A549 (cell line): ENCODE data around the gene HOXC12. TPM values are rescaled to one million over a fixed set of nuclear protein-coding genes. Genes with fewer than 3 reads are reported as not detected.
A peak's percentile ranks its signal among the peaks of the same experiment; 100 is the strongest.

Source experiments
- ATAC-seq, 2 experiments: fragments of 200-7000 bp in 1 of 2; fragments of >200 bp in 1 of 2; cut with Nextera tagmentation in 1 of 2; cut with Tn5 transposase in 1 of 2; 3 replicates each; pipeline versions ENCODE4 v1.8.0 to v1.9.1; 2018 to 2020; ENCODE audit warnings: mild to moderate bottlenecking in 1 of 2, moderate library complexity in 1 of 2
- CTCF ChIA-PET: fragments of 300-600 bp; sonication (Branson Sonifier 250); formaldehyde crosslinking; extraction: SDS; loops from one replicate; lab custom pipeline; 2021; ENCODE audit warnings: antibody characterized with exemption, inconsistent platforms; lab: Yijun Ruan, JAX
- POLR2A ChIA-PET: fragments of 350-600 bp; formaldehyde crosslinking; extraction: SDS; loops from one replicate; lab custom pipeline; 2021; ENCODE audit warnings: antibody characterized with exemption, inconsistent platforms; lab: Yijun Ruan, JAX
- DNase-seq, 2 experiments: peaks; one replicate each; pipeline versions ENCODE4 v3.0.0 to v3.0.0-alpha.2; 2011 to 2016; ENCODE audit warnings: low read depth in 1 of 2, low spot score in 1 of 2
- FAIRE-seq: peaks from 2 replicates; lab custom pipeline; 2011; peaks lifted over from hg19 to GRCh38; lab: Jason Lieb, UNC
- H3K27ac ChIP-seq, 2 experiments: fragments of >200 bp; sonication (Bioruptor Twin); formaldehyde crosslinking; 3 replicates each; pipeline ENCODE4 v1.5.1; 2016 to 2017
- H3K4me1 ChIP-seq: fragments of >200 bp; sonication (Bioruptor Twin); formaldehyde crosslinking; 3 replicates; pipeline ENCODE4 v1.6.1; 2016
- H3K4me2 ChIP-seq: fragments of >200 bp; sonication (Bioruptor Twin); formaldehyde crosslinking; 3 replicates; pipeline ENCODE4 v1.6.1; 2016
- H3K4me3 ChIP-seq: fragments of >200 bp; sonication (Bioruptor Twin); formaldehyde crosslinking; 3 replicates; pipeline ENCODE4 v1.5.1; 2016
- H3K9me3 ChIP-seq: fragments of >200 bp; sonication (Bioruptor Twin); formaldehyde crosslinking; 3 replicates; pipeline ENCODE4 v1.6.1; 2016
- ATOH8 ChIP-seq: fragments of 250-450 bp; sonication (Bioruptor Pico); IDR thresholded peaks from 2 replicates; pipeline ENCODE4 v1.5.0; 2020; ENCODE audit warnings: low read depth, mild to moderate bottlenecking, moderate library complexity
- BCL3 ChIP-seq: fragments of >200 bp; sonication (Bioruptor Twin); formaldehyde crosslinking; IDR thresholded peaks from 3 replicates; pipeline ENCODE4 v1.6.1; 2016
- CBX2 ChIP-seq: fragments of 200-600 bp; sonication (generic); IDR thresholded peaks from 2 replicates; pipeline ENCODE4 v1.6.1; 2016; ENCODE audit warnings: low read depth, mild to moderate bottlenecking, borderline replicate concordance
- CHD2 ChIP-seq: fragments of 150-350 bp; IDR thresholded peaks from 2 replicates; pipeline ENCODE4 v1.6.1; 2014; ENCODE audit warnings: low read length; ENCODE audit not compliant: partially characterized antibody
- CTCF ChIP-seq: fragments of >200 bp; sonication (Bioruptor Twin); formaldehyde crosslinking; IDR thresholded peaks from 3 replicates; pipeline ENCODE4 v1.5.1; 2016
- E2F6 ChIP-seq: IDR thresholded peaks from 2 replicates; pipeline ENCODE4 v1.6.1; 2012; ENCODE audit warnings: low read depth, borderline replicate concordance
- EHF ChIP-seq: fragments of 250-450 bp; sonication (Bioruptor Pico); IDR thresholded peaks from 2 replicates; pipeline ENCODE4 v1.5.0; 2020; ENCODE audit warnings: mild to moderate bottlenecking
- EHMT2 ChIP-seq: fragments of 200-600 bp; sonication (generic); IDR thresholded peaks from 2 replicates; pipeline ENCODE4 v1.6.1; 2016; ENCODE audit warnings: antibody characterized with exemption, low read depth, mild to moderate bottlenecking, moderate library complexity
- FOSL2 ChIP-seq, 2 experiments: fragments of 450-650 bp in 1 of 2; fragments of >200 bp in 1 of 2; sonication (Bioruptor Twin) in 1 of 2; formaldehyde crosslinking; IDR thresholded peaks; 2 replicates each; pipeline versions ENCODE4 v1.5.0 to v1.6.1; 2016 to 2020; ENCODE audit warnings: mild to moderate bottlenecking in 1 of 2, moderate library complexity in 1 of 2
- GATA3 ChIP-seq: IDR thresholded peaks from 2 replicates; pipeline ENCODE4 v1.6.1; 2012; ENCODE audit warnings: borderline replicate concordance
- HES2 ChIP-seq: fragments of >200 bp; sonication (Bioruptor Twin); formaldehyde crosslinking; IDR thresholded peaks from 2 replicates; pipeline ENCODE4 v1.6.1; 2016
- HMGXB4 ChIP-seq: fragments of 250-450 bp; sonication (Bioruptor Pico); IDR thresholded peaks from 2 replicates; pipeline ENCODE4 v1.5.0; 2021; ENCODE audit warnings: mild to moderate bottlenecking, moderate library complexity, borderline replicate concordance
- HOXB13 ChIP-seq: fragments of 250-450 bp; sonication (Bioruptor Pico); IDR thresholded peaks from 2 replicates; pipeline ENCODE4 v1.5.0; 2020; ENCODE audit warnings: low read depth, mild to moderate bottlenecking, moderate library complexity
- JUN ChIP-seq, 2 experiments: fragments of >200 bp; sonication (Bioruptor Twin); formaldehyde crosslinking; IDR thresholded peaks; 2 replicates in 1 of 2; 3 replicates in 1 of 2; pipeline ENCODE4 v1.6.1; 2016 to 2017
- KDM5A ChIP-seq: fragments of 200-600 bp; sonication (generic); IDR thresholded peaks from 2 replicates; pipeline ENCODE4 v1.6.1; 2016; ENCODE audit warnings: antibody characterized with exemption, mild to moderate bottlenecking
- NFE2L2 ChIP-seq: fragments of 150-350 bp; conservative IDR thresholded peaks from 2 replicates; pipeline ENCODE4 v1.6.1; 2014; ENCODE audit warnings: low read length
- NR3C1 ChIP-seq: fragments of >200 bp; sonication (Bioruptor Twin); formaldehyde crosslinking; IDR thresholded peaks from 3 replicates; pipeline ENCODE4 v1.6.1; 2017
- PHF8 ChIP-seq: fragments of 200-600 bp; sonication (generic); IDR thresholded peaks from 2 replicates; pipeline ENCODE4 v1.6.1; 2016; ENCODE audit warnings: low read depth, mild to moderate bottlenecking, antibody characterized with exemption, moderate library complexity, borderline replicate concordance
- POLR2A ChIP-seq: IDR thresholded peaks from 2 replicates; pipeline ENCODE4 v1.6.1; 2012; ENCODE audit warnings: mild to moderate bottlenecking, low read length
- RNF2 ChIP-seq: fragments of 200-600 bp; sonication (generic); IDR thresholded peaks from 2 replicates; pipeline ENCODE4 v1.6.1; 2016; ENCODE audit warnings: low read depth, mild to moderate bottlenecking, antibody characterized with exemption, moderate library complexity, borderline replicate concordance
- SREBF2 ChIP-seq: fragments of 450-650 bp; IDR thresholded peaks from 2 replicates; pipeline ENCODE4 v1.6.1; 2014; ENCODE audit warnings: mild to moderate bottlenecking, moderate library complexity
- TFCP2L1 ChIP-seq: fragments of 250-450 bp; sonication (Bioruptor Pico); IDR thresholded peaks from 2 replicates; pipeline ENCODE4 v1.5.0; 2021; ENCODE audit warnings: mild to moderate bottlenecking
- TP53 ChIP-seq: fragments of 250-450 bp; sonication (Bioruptor Pico); IDR thresholded peaks from 2 replicates; pipeline ENCODE4 v1.5.0; 2021; ENCODE audit warnings: mild to moderate bottlenecking, moderate library complexity
- USF2 ChIP-seq: fragments of 450-650 bp; IDR thresholded peaks from 2 replicates; pipeline ENCODE4 v1.6.1; 2014; ENCODE audit warnings: antibody characterized with exemption
- ZSCAN20 ChIP-seq: fragments of 250-450 bp; sonication (Bioruptor Pico); IDR thresholded peaks from 2 replicates; pipeline ENCODE4 v1.8.0; 2022; ENCODE audit warnings: mild to moderate bottlenecking, moderate library complexity
- WGBS: methylation state at CpG from one replicate; pipeline ENCODE4 v1.1.6; 2017; ENCODE audit errors: missing lambda C conversion rate; 5-methylcytosine and 5-hydroxymethylcytosine counted together
- polyA plus RNA-seq, 4 experiments: library from polyadenylated mRNA; depleted of rRNA in 3 of 4; stranded (reverse); fragments of >200 nt; fragmentation: RNase III in 1 of 4; extraction: RNeasy Plus Mini Kit Qiagen cat#74134 plus additional on column Dnase treatment in 1 of 4; gene quantifications; 2 replicates in 3 of 4; 3 replicates in 1 of 4; pipeline ENCODE4 v1.2.3, GENCODE V29; 2011 to 2017

The HOXC12 gene
- polyA plus RNA-seq, 2 of the 4 experiments (the other 2 are of a cell fraction): not detected

GRCh38 chr12:54003625-54004024 is 48.9 kb downstream of the HOXC12 start:
- no peak for FAIRE-seq
- TF ChIP-seq RNF2: no peak
- no peak for TF ChIP-seq FOSL2 (IDR thresholded peaks at IDR 0.05)
- TF ChIP-seq FOSL2 (CRISPR knock-in tag; IDR thresholded peaks at IDR 0.05): no peak
- TF ChIP-seq CTCF: no peak
- TF ChIP-seq HOXB13 (CRISPR knock-in tag): no peak
- TF ChIP-seq USF2: no peak
- no peak for TF ChIP-seq EHF (CRISPR knock-in tag)
- ATAC-seq: no peak
- ChIA-PET CTCF (interaction anchor here (1.7 to 28.7 kb wide), 9 partner anchors 8 to 235 kb away, joined by 4 to 1074 read pairs (median 54); partner anchors contain the start of genes HOXC10, HOXC5, HOXC6 and SMUG1), POLR2A (interaction anchor here (0.7 kb wide), 1 partner anchor 50 kb away, joined by 3 read pairs; no protein-coding TSS in a partner anchor)
- Histone ChIP-seq H3K4me2 (no peak overlapping the region), H3K9me3 (no peaks in the 10 kb centered on the region), H3K4me1 (peaks cover 13% of the 10 kb centered on the region), H3K4me3 (no peak overlapping the region), H3K27ac (no peak overlapping the region)
- WGBS: 91% methylated on average over 3 of the region's 3 CpGs
- DNase-seq: no peak

GRCh38 chr12:54004063-54004840 is 49.5 kb downstream of the HOXC12 start:
- CTCF ChIA-PET: interaction anchor here (0.6 to 28.7 kb wide), 11 partner anchors 9 to 245 kb away, joined by 3 to 1074 read pairs (median 45); partner anchors contain the start of genes HOXC10, HOXC5, HOXC6 and SMUG1
- POLR2A ChIA-PET: no interaction called here
- FAIRE-seq (no peak), DNase-seq (no peak), ATAC-seq (no peak)
- peaks cover 9% of the 10 kb centered on the region for H3K4me1 ChIP-seq
- no peaks in the 10 kb centered on the region for H3K9me3 ChIP-seq
- H3K4me2 ChIP-seq: no peak overlapping the region
- WGBS: 75% methylated on average over 20 of the region's 20 CpGs
- H3K27ac ChIP-seq: no peak overlapping the region
- H3K4me3 ChIP-seq: no peak overlapping the region
- TF ChIP-seq E2F6 (no peak), ZSCAN20 (CRISPR knock-in tag) (no peak), RNF2 (no peak), EHMT2 (no peak), POLR2A (no peak), TP53 (CRISPR knock-in tag) (no peak), CTCF (0 out of 3 replicates have a peak, but pooled peaks have one; percentile 7), JUN (IDR thresholded peaks at IDR 0.05) (no peak), BCL3 (no peak), NR3C1 (no peak), ATOH8 (no peak), NFE2L2 (no peak), GATA3 (no peak), SREBF2 (no peak), CBX2 (no peak), CHD2 (no peak), HMGXB4 (CRISPR knock-in tag) (no peak), PHF8 (no peak), KDM5A (no peak), TFCP2L1 (CRISPR knock-in tag) (no peak), HES2 (no peak)
